ENCODE measurements around the gene CCHCR1.

DNA sequence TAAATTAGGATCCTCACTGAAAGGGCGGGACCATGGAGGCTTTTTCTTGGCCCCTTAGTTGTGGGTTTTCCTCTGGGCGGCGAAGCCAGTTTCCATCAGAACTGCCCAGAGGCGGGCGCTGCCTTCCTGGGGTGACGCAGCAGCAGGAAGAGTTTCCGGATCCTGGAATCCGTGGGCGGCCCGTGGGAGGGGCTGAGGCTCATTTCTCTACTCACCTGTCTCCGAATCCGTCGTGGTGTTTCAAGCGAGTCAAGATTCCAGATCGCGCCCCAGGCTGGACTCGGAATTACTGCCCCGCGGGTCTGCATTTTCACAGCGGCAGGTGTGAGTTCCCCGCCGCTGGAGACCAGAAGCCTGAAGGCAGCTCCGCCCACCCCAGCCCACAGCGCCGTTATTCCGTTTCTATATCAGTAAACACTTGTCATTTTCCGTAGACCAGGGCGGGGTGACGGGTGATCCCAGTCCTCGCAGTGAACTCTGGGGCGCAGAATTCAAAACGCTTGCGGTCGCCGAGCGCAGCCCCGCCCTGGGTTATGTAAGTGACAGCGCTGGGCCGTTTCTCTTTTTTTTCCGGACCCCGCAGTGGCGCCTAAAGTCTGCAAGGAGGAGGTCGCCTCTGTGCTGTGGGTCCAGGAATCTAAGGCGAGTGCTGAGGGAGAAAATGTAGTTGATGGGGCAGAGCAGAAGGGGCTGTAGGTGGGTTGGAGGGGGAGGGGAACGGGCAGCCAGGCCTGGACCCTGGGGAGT lies 40.1 kb upstream of the CCHCR1 start:
- TF ChIP-seq, protein P1, sequence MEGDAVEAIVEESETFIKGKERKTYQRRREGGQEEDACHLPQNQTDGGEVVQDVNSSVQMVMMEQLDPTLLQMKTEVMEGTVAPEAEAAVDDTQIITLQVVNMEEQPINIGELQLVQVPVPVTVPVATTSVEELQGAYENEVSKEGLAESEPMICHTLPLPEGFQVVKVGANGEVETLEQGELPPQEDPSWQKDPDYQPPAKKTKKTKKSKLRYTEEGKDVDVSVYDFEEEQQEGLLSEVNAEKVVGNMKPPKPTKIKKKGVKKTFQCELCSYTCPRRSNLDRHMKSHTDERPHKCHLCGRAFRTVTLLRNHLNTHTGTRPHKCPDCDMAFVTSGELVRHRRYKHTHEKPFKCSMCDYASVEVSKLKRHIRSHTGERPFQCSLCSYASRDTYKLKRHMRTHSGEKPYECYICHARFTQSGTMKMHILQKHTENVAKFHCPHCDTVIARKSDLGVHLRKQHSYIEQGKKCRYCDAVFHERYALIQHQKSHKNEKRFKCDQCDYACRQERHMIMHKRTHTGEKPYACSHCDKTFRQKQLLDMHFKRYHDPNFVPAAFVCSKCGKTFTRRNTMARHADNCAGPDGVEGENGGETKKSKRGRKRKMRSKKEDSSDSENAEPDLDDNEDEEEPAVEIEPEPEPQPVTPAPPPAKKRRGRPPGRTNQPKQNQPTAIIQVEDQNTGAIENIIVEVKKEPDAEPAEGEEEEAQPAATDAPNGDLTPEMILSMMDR (IDR thresholded peaks at IDR 0.05; ENCODE audit: insufficient read depth, low read length, poor library complexity, severe bottlenecking), result no peak
- TF ChIP-seq EZH2phosphoT487 (conservative IDR thresholded peaks at IDR 0.05; ENCODE audit: low read length), result no peak
